Type B pancreatic cell (in vitro differentiated cells): Measurements from ENCODE around the gene HGS. TPM values are rescaled to one million over a fixed set of nuclear protein-coding genes. Genes with fewer than 3 reads are reported as not detected.

Experiments
- DNase-seq: peaks from one replicate; pipeline ENCODE4 v3.0.0; 2021; ENCODE audit warnings: mixed read lengths; ENCODE audit not compliant: unreplicated experiment; ENCODE audit errors: extremely low spot score
- H3K27ac Mint-ChIP-seq: 2 replicates; pipeline ENCODE4 v1.8.0; 2021; ENCODE audit warnings: mild to moderate bottlenecking, mixed read lengths
- H3K27me3 Mint-ChIP-seq: 2 replicates; pipeline ENCODE4 v1.8.0; 2021; ENCODE audit warnings: mixed read lengths
- H3K36me3 Mint-ChIP-seq: 2 replicates; pipeline ENCODE4 v1.8.0; 2021; ENCODE audit warnings: mixed read lengths
- H3K4me1 Mint-ChIP-seq: one replicate; pipeline ENCODE4 v1.8.0; 2021; ENCODE audit warnings: mixed read lengths; ENCODE audit not compliant: unreplicated experiment
- H3K4me3 Mint-ChIP-seq: 2 replicates; pipeline ENCODE4 v1.8.0; 2021; ENCODE audit warnings: mild to moderate bottlenecking, mixed read lengths
- H3K9me3 Mint-ChIP-seq: 2 replicates; pipeline ENCODE4 v1.8.0; 2021; ENCODE audit warnings: mixed read lengths
- microRNA-seq: library from miRNA; unstranded; fragments of <30 nt; microRNA quantifications from one replicate; pipeline ENCODE4, GENCODE V29; 2020
- total RNA-seq: library from RNA; stranded (reverse); gene quantifications from 2 replicates; pipeline ENCODE4 v1.2.1, GENCODE V29; 2021; ENCODE audit warnings: low replicate concordance
- TF ChIP-seq, protein P1 (sequence below): fragments of 200-600 bp; sonication (generic); conservative IDR thresholded peaks from 2 replicates; pipeline ENCODE4 v1.5.0; 2021; ENCODE audit warnings: antibody characterized with exemption, mild to moderate bottlenecking

Gene HGS
- total RNA-seq, 1 donor from 2014 or later: 115 TPM

DNA sequence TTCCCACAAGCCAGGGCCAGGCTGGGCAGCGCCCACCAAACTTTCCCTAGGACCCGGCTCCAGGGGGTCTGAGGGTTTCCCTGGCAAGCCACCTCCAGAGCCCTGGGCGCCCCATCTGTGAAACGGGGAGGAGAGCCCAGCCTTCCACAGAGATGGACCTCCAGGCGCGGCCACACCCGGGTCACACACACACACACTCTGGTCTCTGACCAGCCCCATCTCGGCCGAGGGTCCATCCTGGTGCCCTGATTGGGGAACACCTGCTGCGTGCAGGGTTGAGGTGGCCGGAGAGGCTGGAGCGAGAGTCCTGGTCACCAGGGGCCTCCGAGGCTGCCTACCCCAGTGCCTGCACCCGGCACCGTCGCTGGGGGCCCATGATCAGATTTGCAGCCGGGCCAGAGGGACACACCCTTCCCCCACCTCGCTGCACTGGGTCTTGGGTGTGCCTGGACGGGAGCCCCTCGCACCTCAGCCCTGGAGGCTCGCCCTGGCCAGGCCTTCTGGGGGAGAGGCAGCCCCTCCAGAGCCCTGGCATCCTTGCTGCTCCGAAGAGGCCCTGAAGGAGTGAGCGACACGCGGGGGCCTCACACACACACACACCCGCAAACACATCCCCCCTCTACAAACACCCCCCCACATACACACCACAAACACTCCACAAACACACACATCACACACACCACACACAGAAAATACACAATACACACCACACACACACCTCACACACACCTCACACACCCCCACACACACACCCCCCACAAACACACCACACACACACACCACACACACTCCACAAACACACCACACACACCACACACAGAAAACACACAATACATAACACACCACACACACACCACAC lies 58.0 kb downstream of the HGS start:
- no peak overlapping the region for H3K27ac Mint-ChIP-seq
- DNase-seq: no peak
- H3K27me3 Mint-ChIP-seq: peaks cover 3% of the 10 kb centered on the region
- no peaks in the 10 kb centered on the region for H3K9me3 Mint-ChIP-seq
- H3K4me1 Mint-ChIP-seq: no peaks in the 10 kb centered on the region
- H3K36me3 Mint-ChIP-seq: no peaks in the 10 kb centered on the region
- TF ChIP-seq, protein P1, sequence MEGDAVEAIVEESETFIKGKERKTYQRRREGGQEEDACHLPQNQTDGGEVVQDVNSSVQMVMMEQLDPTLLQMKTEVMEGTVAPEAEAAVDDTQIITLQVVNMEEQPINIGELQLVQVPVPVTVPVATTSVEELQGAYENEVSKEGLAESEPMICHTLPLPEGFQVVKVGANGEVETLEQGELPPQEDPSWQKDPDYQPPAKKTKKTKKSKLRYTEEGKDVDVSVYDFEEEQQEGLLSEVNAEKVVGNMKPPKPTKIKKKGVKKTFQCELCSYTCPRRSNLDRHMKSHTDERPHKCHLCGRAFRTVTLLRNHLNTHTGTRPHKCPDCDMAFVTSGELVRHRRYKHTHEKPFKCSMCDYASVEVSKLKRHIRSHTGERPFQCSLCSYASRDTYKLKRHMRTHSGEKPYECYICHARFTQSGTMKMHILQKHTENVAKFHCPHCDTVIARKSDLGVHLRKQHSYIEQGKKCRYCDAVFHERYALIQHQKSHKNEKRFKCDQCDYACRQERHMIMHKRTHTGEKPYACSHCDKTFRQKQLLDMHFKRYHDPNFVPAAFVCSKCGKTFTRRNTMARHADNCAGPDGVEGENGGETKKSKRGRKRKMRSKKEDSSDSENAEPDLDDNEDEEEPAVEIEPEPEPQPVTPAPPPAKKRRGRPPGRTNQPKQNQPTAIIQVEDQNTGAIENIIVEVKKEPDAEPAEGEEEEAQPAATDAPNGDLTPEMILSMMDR: no peak
- no peak overlapping the region for H3K4me3 Mint-ChIP-seq

Small RNA genes lying within 50 kb of the gene (microRNA-seq; reads per million reads assigned to microRNA genes)
- 0.83 reads per million for gene MIR6786

Other genes with a start within 250 kb of the HGS start
- 3,089 and 3,451 TPM in 2 replicates for gene ACTG1, start 171.2 kb upstream of the HGS start, total RNA-seq
- gene FSCN2, start 155.6 kb upstream of the HGS start, total RNA-seq: 3.6 and 3.8 TPM in 2 replicates
- gene FAAP100, start 131.7 kb upstream of the HGS start, total RNA-seq: 33.5 and 44.7 TPM in 2 replicates
- gene NPLOC4, start 46.9 kb upstream of the HGS start, total RNA-seq: 82.4 and 90.1 TPM in 2 replicates
- gene TSPAN10, start 46.8 kb upstream of the HGS start, total RNA-seq: 1.4 and 3.0 TPM in 2 replicates
- 0.97 TPM in 1 of 2 replicates, not detected in the other for gene PDE6G, start 27.5 kb upstream of the HGS start, total RNA-seq
- 24.0 and 28.1 TPM in 2 replicates for gene OXLD1, start 17.4 kb upstream of the HGS start, total RNA-seq
- gene CCDC137, start 17.3 kb upstream of the HGS start, total RNA-seq: 27.5 and 32.1 TPM in 2 replicates
- gene ARL16, start 214 bp upstream of the HGS start, total RNA-seq: 41.5 and 47.2 TPM in 2 replicates
- gene MRPL12, start 19.4 kb downstream of the HGS start, total RNA-seq: 87.9 and 107 TPM in 2 replicates
- 23.8 and 27.6 TPM in 2 replicates for gene SLC25A10, start 28.3 kb downstream of the HGS start, total RNA-seq
- 1.2 and 1.7 TPM in 2 replicates for gene GCGR, start 120.1 kb downstream of the HGS start, total RNA-seq
- 54.2 and 101 TPM in 2 replicates for gene MCRIP1, start 149.3 kb downstream of the HGS start, total RNA-seq
- not detected in 2 replicates for gene PPP1R27, start 151.0 kb downstream of the HGS start, total RNA-seq
- gene P4HB, start 176.5 kb downstream of the HGS start, total RNA-seq: 555 and 815 TPM in 2 replicates
- gene ARHGDIA, start 187.3 kb downstream of the HGS start, total RNA-seq: 250 and 264 TPM in 2 replicates
- gene ALYREF, start 207.6 kb downstream of the HGS start, total RNA-seq: 102 and 124 TPM in 2 replicates
- 136 and 140 TPM in 2 replicates for gene ANAPC11, start 207.7 kb downstream of the HGS start, total RNA-seq
- gene NPB, start 218.2 kb downstream of the HGS start, total RNA-seq: 0.64 and 2.5 TPM in 2 replicates
- gene PCYT2, start 227.4 kb downstream of the HGS start, total RNA-seq: 46.8 and 50.4 TPM in 2 replicates
- 29.9 and 46.0 TPM in 2 replicates for gene SIRT7, start 234.2 kb downstream of the HGS start, total RNA-seq
- 22.4 and 30.0 TPM in 2 replicates for gene MAFG, start 243.7 kb downstream of the HGS start, total RNA-seq